Nephron (organoid): Measurements from ENCODE around the gene UTP18.
"Not testable (repeated sequence)": the region's sequence is repeated elsewhere in the genome, so short reads cannot be mapped to it uniquely, and the experiment has no call there.

ENCODE experiments used
- H3K27ac Mint-ChIP-seq, 3 experiments: 2 replicates each; pipeline ENCODE4 v1.8.0; 2020; ENCODE audit warnings: mixed read lengths in 3 of 3, mild to moderate bottlenecking in 2 of 3, moderate library complexity in 1 of 3
- H3K27me3 Mint-ChIP-seq: 2 replicates; pipeline ENCODE4 v1.8.0; 2021; ENCODE audit warnings: low read depth, mild to moderate bottlenecking, moderate library complexity, mixed read lengths
- H3K36me3 Mint-ChIP-seq: 2 replicates; pipeline ENCODE4 v1.8.0; 2020; ENCODE audit warnings: low read depth, mixed read lengths
- H3K4me1 Mint-ChIP-seq: 2 replicates; pipeline ENCODE4 v1.8.0; 2020; ENCODE audit warnings: mixed read lengths
- H3K4me3 Mint-ChIP-seq, 3 experiments: 2 replicates each; pipeline ENCODE4 v1.8.0; 2020; ENCODE audit warnings: mild to moderate bottlenecking in 3 of 3, mixed read lengths in 3 of 3, moderate library complexity in 2 of 3
- H3K9me3 Mint-ChIP-seq: 2 replicates; pipeline ENCODE4 v1.8.0; 2020; ENCODE audit warnings: mixed read lengths
- TF ChIP-seq, protein P1 (sequence below), 3 experiments: fragments of 200-600 bp; sonication (generic); IDR thresholded peaks; one replicate each; pipeline ENCODE4 v1.5.0; 2021; ENCODE audit warnings: antibody characterized with exemption in 3 of 3; ENCODE audit not compliant: unreplicated experiment in 3 of 3

UTP18 gene

DNA sequence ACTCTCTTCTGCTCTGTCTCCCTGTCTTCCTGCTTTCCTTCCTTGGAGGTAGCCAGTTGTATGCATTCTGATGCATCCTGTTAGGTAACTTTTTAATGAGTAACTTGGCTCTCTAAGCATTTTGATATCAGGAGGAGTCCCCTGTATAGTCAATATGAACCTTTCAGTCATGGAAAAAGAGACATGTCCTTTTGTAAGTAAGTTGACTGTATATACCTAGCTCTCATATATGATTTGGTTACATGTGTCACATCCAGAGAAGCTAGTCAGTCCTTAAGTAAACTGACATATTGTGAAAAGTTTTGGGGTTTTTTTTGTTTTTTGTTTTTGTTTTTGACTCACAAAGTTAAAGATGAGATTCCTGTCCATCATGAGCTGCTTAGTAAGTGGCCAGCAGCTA, 18.8 kb downstream of the UTP18 start:
- no peak overlapping the region for H3K4me3 Mint-ChIP-seq
- H3K27me3 Mint-ChIP-seq, result no peaks in the 10 kb centered on the region
- TF ChIP-seq, protein P1, sequence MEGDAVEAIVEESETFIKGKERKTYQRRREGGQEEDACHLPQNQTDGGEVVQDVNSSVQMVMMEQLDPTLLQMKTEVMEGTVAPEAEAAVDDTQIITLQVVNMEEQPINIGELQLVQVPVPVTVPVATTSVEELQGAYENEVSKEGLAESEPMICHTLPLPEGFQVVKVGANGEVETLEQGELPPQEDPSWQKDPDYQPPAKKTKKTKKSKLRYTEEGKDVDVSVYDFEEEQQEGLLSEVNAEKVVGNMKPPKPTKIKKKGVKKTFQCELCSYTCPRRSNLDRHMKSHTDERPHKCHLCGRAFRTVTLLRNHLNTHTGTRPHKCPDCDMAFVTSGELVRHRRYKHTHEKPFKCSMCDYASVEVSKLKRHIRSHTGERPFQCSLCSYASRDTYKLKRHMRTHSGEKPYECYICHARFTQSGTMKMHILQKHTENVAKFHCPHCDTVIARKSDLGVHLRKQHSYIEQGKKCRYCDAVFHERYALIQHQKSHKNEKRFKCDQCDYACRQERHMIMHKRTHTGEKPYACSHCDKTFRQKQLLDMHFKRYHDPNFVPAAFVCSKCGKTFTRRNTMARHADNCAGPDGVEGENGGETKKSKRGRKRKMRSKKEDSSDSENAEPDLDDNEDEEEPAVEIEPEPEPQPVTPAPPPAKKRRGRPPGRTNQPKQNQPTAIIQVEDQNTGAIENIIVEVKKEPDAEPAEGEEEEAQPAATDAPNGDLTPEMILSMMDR (IDR thresholded peaks at IDR 0.05; ENCODE audit: unreplicated experiment in 3 of 3), result no peak
- peaks cover 71% of the 10 kb centered on the region for H3K36me3 Mint-ChIP-seq
- H3K27ac Mint-ChIP-seq, result no peak overlapping the region
- no peaks in the 10 kb centered on the region for H3K9me3 Mint-ChIP-seq
- no peaks in the 10 kb centered on the region for H3K4me1 Mint-ChIP-seq

DNA sequence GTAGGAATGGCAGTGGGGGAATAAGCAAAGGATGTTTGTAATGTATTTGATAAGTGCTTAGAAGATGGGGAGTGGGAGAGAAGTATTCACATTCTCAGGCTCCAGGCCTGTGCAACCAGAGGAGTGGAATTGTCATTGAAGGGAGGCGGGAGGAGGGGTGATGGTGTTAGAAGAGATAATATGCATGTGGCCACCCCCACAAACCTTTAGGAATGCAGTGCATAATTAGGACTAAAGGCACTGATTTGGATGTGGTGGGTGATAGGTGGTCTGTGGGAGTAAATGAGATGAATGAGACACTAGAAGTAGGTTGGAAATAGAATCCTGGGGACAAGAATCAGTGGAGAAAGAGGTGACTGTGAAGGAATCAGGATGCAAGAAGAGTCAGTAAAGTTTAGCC, 27.1 kb downstream of the UTP18 start:
- Mint-ChIP-seq H3K27ac (no peak overlapping the region), H3K27me3 (no peaks in the 10 kb centered on the region), H3K4me3 (no peak overlapping the region), H3K36me3 (peaks cover 63% of the 10 kb centered on the region), H3K4me1 (peaks cover 12% of the 10 kb centered on the region), H3K9me3 (no peaks in the 10 kb centered on the region)
- TF ChIP-seq, protein P1 (IDR thresholded peaks at IDR 0.05; ENCODE audit: unreplicated experiment in 3 of 3), result no peak

DNA sequence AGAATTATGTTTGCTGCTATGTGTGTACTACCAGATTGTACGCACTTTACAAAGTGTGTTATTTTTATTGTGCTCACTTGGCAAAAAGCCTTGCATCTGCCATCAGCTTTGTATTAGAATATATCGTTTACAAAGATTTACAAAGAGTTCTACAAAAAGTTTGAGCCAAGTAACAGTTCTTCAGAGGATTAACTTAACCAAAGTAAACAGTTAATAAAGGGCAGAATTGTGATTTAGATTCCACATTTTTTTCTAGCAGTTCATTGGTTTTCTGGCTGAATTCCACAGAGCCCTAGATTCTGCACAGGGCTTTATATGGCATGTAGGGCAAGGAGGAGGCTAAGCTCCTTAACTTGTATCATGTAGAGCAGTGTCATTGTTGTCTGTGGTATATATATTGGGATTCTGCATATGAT, 29.4 kb downstream of the UTP18 start:
- Mint-ChIP-seq H3K36me3 (peaks cover 75% of the 10 kb centered on the region), H3K4me1 (peaks cover 12% of the 10 kb centered on the region)
- TF ChIP-seq, protein P1 (IDR thresholded peaks at IDR 0.05; ENCODE audit: unreplicated experiment in 3 of 3), result no peak

DNA sequence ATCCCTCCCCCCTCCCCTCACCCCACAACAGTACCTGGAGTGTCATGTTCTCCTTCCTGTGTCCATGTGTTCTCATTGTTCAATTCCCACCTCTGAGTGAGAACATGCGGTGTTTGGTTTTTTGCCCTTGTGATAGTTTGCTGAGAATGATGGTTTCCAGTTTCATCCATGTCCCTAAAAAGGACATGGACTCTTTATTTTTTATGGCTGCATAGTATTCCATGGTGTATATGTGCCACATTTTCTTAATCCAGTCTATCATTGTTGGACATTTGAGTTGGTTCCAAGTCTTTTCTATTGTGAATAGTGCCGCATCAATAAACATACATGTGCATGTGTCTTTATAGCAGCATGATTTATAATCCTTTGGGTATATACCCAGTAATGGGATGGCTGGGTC, 34.0 kb downstream of the UTP18 start:
- not testable (repeated sequence) for H3K9me3 Mint-ChIP-seq, H3K27ac Mint-ChIP-seq, H3K4me3 Mint-ChIP-seq, H3K27me3 Mint-ChIP-seq
- H3K36me3 Mint-ChIP-seq, result peaks cover 69% of the 10 kb centered on the region
- peaks cover 35% of the 10 kb centered on the region for H3K4me1 Mint-ChIP-seq

More for the DNA sequence above, 29.4 kb downstream of the UTP18 start:
- peak overlapping the region in 2 of 3 experiments; percentile 54 to 74 for H3K27ac Mint-ChIP-seq
- no peaks in the 10 kb centered on the region for H3K27me3 Mint-ChIP-seq
- no peaks in the 10 kb centered on the region for H3K9me3 Mint-ChIP-seq
- no peak overlapping the region for H3K4me3 Mint-ChIP-seq

DNA sequence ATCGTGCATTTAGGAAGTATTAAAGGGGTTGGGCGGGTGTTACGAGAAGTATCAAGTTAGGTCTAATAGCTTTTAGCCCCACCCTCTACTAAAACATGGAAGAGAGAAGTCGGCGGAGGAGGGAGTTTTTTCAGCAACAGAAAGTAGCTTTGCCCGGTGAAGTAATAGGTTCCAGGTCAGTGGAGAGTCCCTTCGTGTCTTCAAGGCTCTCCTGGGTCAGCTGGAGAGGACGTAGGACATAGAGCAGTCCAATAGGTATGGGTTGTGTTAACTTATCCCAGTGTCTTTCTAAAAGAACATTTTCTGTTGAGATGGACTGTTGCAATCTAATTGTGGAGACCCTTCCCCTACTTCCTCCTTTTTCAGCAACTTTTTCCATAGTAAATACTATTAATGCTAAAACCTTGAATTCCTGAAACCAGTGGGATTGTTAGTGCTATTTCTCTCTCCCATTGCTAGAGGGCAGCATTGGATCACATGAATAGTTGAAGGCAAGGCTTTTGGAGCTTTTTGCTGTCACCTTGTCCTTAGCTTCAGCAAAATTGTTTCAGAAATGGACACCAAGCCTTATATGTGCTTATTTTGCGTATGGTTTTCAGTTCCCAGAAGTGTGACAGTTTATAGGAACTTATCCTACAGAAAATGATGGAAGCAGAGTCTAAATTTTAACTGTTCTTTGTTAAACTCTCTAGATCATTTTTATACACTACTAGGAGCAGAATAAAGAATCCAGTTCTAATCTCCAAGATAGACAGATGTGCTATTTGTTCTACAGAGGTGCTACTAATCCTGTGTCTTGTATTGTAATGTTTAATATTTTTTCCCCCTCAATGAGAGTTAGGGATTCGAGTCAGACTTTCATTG, 38.4 kb downstream of the UTP18 start:
- TF ChIP-seq, protein P1 (IDR thresholded peaks at IDR 0.05; ENCODE audit: unreplicated experiment in 3 of 3), result peak; percentile 78 to 80 (median 79)
- H3K4me1 Mint-ChIP-seq, result peaks cover 23% of the 10 kb centered on the region
- H3K27ac Mint-ChIP-seq, result peak overlapping the region; percentile 10 to 35 (median 34)
- H3K9me3 Mint-ChIP-seq, result peaks cover 2% of the 10 kb centered on the region
- peaks cover 5% of the 10 kb centered on the region for H3K27me3 Mint-ChIP-seq
- peaks cover 45% of the 10 kb centered on the region for H3K36me3 Mint-ChIP-seq
- no peak overlapping the region for H3K4me3 Mint-ChIP-seq

DNA sequence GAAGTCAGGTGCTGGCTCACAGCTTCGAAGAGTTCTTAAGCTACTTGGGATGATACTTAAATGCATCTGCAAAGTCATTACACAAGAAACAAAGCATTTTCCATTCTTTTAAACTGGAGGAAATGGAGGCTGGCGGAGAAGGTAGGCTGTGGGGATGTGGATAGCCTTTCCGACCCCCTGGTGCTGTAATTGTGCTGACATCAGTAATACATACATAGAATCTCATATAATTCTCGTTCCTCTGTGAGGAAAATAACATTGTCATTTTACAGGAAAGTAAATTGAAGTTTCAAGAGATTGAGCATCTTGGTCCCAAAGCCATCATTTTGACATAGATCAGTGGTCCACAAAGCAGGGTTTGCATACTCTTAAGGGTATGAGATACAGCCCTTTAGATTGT, 39.5 kb downstream of the UTP18 start:
- H3K27me3 Mint-ChIP-seq, result peaks cover 5% of the 10 kb centered on the region
- peaks cover 39% of the 10 kb centered on the region for H3K36me3 Mint-ChIP-seq
- no peak overlapping the region for H3K27ac Mint-ChIP-seq
- H3K4me3 Mint-ChIP-seq, result no peak overlapping the region
- TF ChIP-seq, protein P1 (IDR thresholded peaks at IDR 0.05; ENCODE audit: unreplicated experiment in 3 of 3), result no peak
- peaks cover 23% of the 10 kb centered on the region for H3K4me1 Mint-ChIP-seq
- peaks cover 6% of the 10 kb centered on the region for H3K9me3 Mint-ChIP-seq
